Hepatocyte (in vitro differentiated cells): Measurements from ENCODE around the gene TMEM215.

Source experiments
- EZH2 ChIP-seq: fragments of 200-600 bp; sonication (generic); IDR thresholded peaks from 2 replicates; pipeline ENCODE4 v1.6.1; 2016; ENCODE audit warnings: antibody characterized with exemption, mild to moderate bottlenecking, borderline replicate concordance
- EZH2phosphoT487 ChIP-seq: fragments of 200-600 bp; sonication (generic); IDR thresholded peaks from one replicate; pipeline ENCODE4 v1.6.1; 2018; ENCODE audit warnings: antibody characterized with exemption, mild to moderate bottlenecking, low read depth, moderate library complexity; ENCODE audit not compliant: unreplicated experiment, severe bottlenecking
- TF ChIP-seq, protein P1 (sequence below): fragments of 200-600 bp; sonication (generic); IDR thresholded peaks from 2 replicates; pipeline ENCODE4 v1.5.1; 2016; ENCODE audit warnings: antibody characterized with exemption, mild to moderate bottlenecking; ENCODE audit not compliant: poor library complexity

GRCh38 chr9:32825203-32825602, 41.9 kb downstream of the TMEM215 start:
- TF ChIP-seq, protein P1, sequence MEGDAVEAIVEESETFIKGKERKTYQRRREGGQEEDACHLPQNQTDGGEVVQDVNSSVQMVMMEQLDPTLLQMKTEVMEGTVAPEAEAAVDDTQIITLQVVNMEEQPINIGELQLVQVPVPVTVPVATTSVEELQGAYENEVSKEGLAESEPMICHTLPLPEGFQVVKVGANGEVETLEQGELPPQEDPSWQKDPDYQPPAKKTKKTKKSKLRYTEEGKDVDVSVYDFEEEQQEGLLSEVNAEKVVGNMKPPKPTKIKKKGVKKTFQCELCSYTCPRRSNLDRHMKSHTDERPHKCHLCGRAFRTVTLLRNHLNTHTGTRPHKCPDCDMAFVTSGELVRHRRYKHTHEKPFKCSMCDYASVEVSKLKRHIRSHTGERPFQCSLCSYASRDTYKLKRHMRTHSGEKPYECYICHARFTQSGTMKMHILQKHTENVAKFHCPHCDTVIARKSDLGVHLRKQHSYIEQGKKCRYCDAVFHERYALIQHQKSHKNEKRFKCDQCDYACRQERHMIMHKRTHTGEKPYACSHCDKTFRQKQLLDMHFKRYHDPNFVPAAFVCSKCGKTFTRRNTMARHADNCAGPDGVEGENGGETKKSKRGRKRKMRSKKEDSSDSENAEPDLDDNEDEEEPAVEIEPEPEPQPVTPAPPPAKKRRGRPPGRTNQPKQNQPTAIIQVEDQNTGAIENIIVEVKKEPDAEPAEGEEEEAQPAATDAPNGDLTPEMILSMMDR, result no peak
- TF ChIP-seq EZH2, result no peak
- TF ChIP-seq EZH2phosphoT487, result no peak
